ENCODE results near the gene TSPYL2. TPM values are rescaled to one million over a fixed set of nuclear protein-coding genes. Genes with fewer than 3 reads are reported as not detected.

Gene TSPYL2
- total and polyA plus RNA-seq, 2 of the 8 experiments (the other 6 are each of a cell fraction or from before 2014, with no cell fraction given) = 13.4 to 13.7 TPM

DNA sequence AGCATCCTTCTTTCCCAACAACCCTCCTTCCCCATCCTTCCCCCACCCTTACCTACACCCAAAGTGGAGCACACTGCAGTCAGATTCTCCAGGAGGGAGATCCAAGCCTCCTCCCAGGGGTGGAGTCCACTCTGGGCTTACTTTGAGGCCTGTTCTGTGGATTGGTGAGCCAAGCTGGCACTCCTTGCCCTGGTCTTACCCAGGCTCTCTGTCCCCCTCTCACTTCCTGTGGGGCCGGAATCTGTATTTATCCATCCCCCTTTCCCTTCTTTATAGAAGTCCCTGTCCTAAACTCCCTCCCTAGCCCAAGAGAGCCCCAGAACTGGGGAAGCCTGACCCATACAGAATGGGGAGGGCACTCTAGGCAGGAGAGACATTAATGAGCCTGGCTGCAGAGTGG is 3.2 kb upstream of the TSPYL2 start (continued):
- no peak for TF ChIP-seq NRF1 (IDR thresholded peaks at IDR 0.05; ENCODE audit: low read depth, low read length)
- no peak for TF ChIP-seq ASH2L (IDR thresholded peaks at IDR 0.05; ENCODE audit: low read length)
- no peak for TF ChIP-seq GTF2F1 (IDR thresholded peaks at IDR 0.05; ENCODE audit: borderline replicate concordance, low read depth, low read length)
- no peak for TF ChIP-seq SP2 (IDR thresholded peaks at IDR 0.05; ENCODE audit: low read length)
- TF ChIP-seq RFX5 (IDR thresholded peaks at IDR 0.05; ENCODE audit: borderline replicate concordance, low read depth, low read length) = no peak
- TF ChIP-seq RNF2 (IDR thresholded peaks at IDR 0.05; ENCODE audit: borderline replicate concordance, low read depth, low read length, missing control alignments, poor library complexity, severe bottlenecking) = no peak
